Measurements from ENCODE around the gene VAMP5.
"Not testable (repeated sequence)": the region's sequence is repeated elsewhere in the genome, so short reads cannot be mapped to it uniquely, and the experiment has no call there.

Gene VAMP5

GRCh38 chr2:85540133-85540648 lies 44.0 kb upstream of the VAMP5 start:
- peak overlapping the region; percentile 90 for H3K4me3 ChIP-seq (ENCODE audit: low read depth, low read length)
- TF ChIP-seq, protein P1, sequence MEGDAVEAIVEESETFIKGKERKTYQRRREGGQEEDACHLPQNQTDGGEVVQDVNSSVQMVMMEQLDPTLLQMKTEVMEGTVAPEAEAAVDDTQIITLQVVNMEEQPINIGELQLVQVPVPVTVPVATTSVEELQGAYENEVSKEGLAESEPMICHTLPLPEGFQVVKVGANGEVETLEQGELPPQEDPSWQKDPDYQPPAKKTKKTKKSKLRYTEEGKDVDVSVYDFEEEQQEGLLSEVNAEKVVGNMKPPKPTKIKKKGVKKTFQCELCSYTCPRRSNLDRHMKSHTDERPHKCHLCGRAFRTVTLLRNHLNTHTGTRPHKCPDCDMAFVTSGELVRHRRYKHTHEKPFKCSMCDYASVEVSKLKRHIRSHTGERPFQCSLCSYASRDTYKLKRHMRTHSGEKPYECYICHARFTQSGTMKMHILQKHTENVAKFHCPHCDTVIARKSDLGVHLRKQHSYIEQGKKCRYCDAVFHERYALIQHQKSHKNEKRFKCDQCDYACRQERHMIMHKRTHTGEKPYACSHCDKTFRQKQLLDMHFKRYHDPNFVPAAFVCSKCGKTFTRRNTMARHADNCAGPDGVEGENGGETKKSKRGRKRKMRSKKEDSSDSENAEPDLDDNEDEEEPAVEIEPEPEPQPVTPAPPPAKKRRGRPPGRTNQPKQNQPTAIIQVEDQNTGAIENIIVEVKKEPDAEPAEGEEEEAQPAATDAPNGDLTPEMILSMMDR (IDR thresholded peaks at IDR 0.05; ENCODE audit: borderline replicate concordance, insufficient read depth, low read depth, low read length) = no peak

DNA sequence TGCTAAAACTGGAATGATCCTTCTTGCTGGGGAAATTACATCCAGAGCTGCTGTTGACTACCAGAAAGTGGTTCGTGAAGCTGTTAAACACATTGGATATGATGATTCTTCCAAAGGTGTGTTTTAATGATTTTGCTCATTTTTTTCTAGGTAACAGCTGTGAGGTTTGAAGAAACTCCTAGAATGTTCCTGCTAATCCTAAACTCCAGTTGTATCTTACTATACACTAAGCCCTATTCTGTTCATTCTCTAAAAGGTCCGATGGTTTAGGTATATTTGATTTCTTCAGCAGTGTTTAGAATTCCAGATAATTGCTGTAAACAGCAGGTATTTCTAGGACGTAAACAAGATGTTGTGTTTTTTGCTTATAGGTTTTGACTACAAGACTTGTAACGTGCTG lies 43.0 kb upstream of the VAMP5 start:
- peak overlapping the region; percentile 90 for H3K4me3 ChIP-seq (ENCODE audit: low read depth, low read length)
- TF ChIP-seq, protein P1 (IDR thresholded peaks at IDR 0.05; ENCODE audit: borderline replicate concordance, insufficient read depth, low read depth, low read length) = no peak

- H3K4me3 ChIP-seq (ENCODE audit: low read depth, low read length) = no peak overlapping the region
- TF ChIP-seq, protein P1 (IDR thresholded peaks at IDR 0.05; ENCODE audit: borderline replicate concordance, insufficient read depth, low read depth, low read length) = no peak
Measured at GRCh38 chr2:85541753-85542457, 42.3 kb upstream of the VAMP5 start.

GRCh38 chr2:85542777-85543176 lies 41.5 kb upstream of the VAMP5 start:
- no peak overlapping the region for H3K4me3 ChIP-seq (ENCODE audit: low read depth, low read length)
- TF ChIP-seq, protein P1 (IDR thresholded peaks at IDR 0.05; ENCODE audit: borderline replicate concordance, insufficient read depth, low read depth, low read length) = no peak

DNA sequence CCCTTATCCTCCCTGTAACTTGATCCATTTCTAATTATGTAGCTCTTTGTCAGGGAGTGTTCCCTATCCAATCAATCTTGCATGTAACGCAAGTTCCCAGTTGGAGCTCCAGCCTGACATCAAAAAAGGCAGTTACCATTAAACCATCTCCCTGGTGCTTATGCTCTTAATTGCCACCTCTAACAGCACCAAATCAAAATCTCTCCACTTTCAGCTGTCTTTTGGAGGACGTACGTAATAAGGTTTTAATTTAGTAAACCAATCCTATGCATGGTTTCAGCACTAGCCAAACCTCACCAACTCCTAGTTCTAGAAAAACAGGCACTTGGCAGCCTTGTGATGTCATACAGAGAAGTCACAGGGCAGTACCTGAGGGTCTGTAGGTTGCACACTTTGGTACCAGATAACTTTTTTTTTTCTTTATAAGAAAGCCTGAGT lies 40.0 kb upstream of the VAMP5 start:
- H3K4me3 ChIP-seq (ENCODE audit: low read depth, low read length) = not testable (repeated sequence)

DNA sequence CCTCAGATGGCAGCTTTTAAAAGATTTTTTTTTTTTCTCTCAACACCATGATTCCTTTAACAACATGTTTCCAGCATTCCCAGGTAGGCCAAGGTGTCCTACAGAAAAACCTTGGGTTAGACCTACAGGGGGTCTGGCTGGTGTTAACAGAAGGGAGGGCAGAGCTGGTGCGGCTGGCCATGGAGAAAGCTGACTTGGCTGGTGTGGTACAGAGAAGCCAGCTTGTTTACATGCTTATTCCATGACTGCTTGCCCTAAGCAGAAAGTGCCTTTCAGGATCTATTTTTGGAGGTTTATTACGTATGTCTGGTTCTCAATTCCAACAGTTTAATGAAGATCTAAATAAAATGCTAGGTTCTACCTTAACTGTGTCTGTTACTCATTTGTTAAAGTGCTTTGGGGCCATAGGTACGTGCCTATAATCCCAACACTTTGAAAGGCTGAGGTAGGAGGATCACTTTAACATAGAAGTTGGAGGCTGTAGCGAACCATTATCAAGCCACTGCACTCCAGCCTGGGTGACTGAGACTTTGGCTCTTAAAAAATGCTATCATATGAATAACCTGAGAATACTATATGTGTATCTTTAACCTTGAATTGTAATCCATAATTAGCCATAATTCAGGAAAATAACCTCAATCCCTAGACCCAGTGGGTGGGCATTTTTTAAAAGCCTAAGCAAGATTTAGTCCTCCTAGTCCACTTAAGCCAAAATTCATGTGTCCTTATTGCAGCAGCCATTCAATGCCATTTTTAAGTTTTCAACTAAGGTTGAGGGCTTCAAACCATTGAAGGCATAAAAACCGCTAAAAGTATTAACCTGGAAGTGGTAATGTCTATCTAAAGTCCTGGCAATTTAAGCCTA lies 39.1 kb upstream of the VAMP5 start:
- not testable (repeated sequence) for H3K4me3 ChIP-seq (ENCODE audit: low read depth, low read length)

- TF ChIP-seq, protein P1 (IDR thresholded peaks at IDR 0.05; ENCODE audit: borderline replicate concordance, insufficient read depth, low read depth, low read length) = no peak
- no peak overlapping the region for H3K4me3 ChIP-seq (ENCODE audit: low read depth, low read length)
Measured at GRCh38 chr2:85545780-85546240, 38.4 kb upstream of the VAMP5 start.
